GM12873 (cell line): ENCODE results near the gene PDE2A.
A peak's percentile ranks its signal among the peaks of the same experiment; 100 is the strongest.

Source experiments
- TF ChIP-seq, protein P1 (sequence below): IDR thresholded peaks from 2 replicates; pipeline ENCODE4 v1.5.1; 2012; ENCODE audit warnings: low read depth, mild to moderate bottlenecking, moderate library complexity, low read length, control low read depth; ENCODE audit not compliant: insufficient read depth; ENCODE audit errors: missing control alignments

PDE2A gene

DNA sequence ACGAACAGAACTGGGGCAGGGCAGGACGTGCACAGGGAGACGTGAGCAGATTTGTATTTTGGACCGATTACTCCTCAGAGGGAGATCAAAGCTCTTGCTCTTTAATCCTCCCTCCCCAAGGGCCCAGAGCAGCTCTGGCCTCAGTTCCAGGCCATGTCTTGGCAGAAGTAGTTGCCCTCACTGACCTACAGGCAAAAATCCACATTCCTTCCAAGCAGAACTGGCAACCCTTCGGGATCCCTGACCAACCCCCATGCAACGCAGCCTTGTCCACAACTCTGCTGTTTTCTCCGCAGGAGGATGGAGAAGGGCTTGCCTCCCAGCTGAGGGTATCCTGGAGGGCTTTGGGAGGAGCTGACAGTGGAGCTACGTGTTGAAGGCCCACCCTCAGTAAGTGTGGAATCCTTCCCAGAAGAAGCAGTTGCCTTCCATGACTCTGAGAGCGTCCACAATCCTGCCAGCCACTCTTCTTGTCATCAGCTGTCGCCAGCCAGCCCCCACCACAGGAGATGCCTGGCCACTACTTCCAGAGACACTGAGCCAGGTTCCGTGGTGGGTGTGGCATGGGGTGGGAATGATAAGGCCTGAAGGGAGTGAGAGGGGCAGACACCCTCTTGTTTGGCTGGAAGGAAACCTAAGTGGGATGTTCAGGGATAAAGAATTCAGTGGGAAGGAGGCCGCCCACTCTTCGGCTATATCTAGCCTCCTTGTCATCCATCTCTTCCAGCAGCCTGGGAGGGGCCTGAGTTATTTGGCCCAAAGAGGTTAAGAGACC lies 68.1 kb downstream of the PDE2A start:
- TF ChIP-seq, protein P1, sequence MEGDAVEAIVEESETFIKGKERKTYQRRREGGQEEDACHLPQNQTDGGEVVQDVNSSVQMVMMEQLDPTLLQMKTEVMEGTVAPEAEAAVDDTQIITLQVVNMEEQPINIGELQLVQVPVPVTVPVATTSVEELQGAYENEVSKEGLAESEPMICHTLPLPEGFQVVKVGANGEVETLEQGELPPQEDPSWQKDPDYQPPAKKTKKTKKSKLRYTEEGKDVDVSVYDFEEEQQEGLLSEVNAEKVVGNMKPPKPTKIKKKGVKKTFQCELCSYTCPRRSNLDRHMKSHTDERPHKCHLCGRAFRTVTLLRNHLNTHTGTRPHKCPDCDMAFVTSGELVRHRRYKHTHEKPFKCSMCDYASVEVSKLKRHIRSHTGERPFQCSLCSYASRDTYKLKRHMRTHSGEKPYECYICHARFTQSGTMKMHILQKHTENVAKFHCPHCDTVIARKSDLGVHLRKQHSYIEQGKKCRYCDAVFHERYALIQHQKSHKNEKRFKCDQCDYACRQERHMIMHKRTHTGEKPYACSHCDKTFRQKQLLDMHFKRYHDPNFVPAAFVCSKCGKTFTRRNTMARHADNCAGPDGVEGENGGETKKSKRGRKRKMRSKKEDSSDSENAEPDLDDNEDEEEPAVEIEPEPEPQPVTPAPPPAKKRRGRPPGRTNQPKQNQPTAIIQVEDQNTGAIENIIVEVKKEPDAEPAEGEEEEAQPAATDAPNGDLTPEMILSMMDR: no peak

DNA sequence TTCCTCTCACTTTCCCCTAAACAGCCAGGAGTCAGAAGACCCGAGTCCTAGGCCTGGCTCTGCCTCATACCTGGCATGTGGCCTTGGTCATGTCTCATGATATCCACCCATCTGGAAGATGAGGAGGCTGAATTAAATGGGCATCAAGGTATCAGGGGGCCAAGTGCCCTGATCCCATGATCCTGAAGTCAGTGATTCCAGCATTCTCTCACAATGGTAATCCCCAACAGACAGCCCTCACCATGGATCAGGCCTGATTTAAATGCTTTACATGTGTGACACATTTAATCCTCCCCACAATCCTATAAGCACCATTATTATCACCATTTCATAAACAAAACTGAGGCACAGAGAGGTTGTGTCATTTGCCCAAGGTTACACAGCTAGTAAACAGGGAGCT lies 70.0 kb downstream of the PDE2A start:
- TF ChIP-seq, protein P1: no peak

DNA sequence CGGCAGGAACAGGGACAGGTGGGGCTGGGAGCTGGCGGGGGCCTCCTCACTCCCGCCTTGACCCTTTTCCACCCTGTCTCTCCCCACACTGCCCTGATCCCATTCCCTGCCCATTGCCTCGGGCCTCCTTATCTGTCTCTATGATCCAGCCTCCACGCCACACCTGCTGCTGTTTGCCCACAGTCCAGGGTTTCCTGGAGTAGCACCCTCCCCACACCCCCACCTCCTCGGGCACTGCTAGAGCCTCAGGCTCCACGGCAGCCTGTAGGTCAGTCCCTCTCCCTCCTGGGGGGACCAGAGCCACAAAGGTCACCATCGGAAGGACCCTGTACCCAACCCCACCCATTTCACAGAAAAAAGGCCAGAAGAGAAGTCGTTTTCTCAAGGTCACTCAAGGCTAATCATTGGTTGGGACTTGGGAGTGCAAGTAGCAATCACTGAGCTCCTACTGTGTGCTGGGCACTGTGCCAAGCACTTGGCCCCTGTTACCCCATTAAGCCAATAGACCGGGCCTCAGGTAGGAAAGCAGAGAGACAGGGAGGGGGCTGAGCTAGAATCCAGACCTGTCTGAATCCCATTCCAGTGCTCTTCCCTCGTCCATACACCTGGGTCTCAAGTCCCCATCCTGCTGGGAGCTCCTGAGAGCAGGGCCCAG lies 71.8 kb downstream of the PDE2A start:
- TF ChIP-seq, protein P1: no peak

DNA sequence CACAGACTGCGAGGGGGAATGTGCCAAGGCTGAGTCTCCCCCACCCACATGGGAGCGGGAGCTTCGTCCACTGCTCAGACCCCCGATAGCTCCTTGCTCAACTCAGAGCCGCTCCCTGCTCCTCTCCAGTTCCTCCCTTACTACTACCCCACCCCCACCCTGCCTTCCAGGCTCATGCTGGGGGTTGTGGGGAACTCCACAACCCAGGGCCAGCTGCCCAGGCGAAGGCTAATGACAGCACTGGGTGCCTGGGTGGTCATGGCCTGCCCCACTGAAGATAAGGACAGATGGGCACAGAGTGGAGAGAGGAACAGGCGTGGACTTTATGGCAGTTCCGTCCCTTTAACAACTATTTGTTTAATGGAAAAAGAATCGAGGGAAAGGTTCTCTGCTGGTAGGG lies 73.7 kb downstream of the PDE2A start:
- TF ChIP-seq, protein P1: no peak

DNA sequence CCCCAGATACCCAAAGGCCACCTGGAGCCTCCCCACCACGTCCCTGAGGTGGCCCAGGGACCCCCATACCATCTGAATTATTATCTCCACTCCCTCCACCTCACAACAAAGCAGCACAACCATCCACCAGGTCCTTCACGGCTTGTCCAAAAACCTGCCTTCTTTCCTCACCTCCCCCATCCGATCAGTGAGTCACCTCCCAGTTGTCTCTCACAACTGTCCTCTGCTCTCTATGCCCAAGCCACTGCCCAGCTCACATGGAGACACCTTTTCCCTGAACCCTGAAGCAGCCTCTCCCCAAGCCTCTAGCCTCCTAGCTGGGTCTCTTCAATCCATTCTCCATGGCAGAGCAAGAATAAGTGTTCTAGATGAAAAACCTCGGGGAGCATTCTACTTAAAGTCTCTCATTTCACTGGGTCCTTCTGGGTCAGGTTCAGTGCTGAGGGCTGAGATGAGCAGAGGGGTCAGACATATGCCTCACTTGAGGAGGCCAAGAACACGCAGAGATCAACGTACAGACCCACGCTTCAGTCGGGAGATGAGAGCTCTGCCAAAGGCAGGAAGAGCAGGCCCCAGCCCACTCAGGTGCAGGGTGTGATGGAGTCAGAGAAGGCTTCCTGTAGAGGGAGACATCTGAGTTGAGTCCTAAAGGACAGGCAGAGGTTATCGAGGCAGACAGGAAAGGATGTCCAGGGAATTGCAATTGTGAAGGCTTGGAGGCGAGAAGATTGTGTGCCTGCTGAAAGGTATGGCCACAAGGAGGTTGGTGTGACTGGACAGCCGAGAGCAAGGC lies 74.7 kb downstream of the PDE2A start:
- TF ChIP-seq, protein P1: no peak

DNA sequence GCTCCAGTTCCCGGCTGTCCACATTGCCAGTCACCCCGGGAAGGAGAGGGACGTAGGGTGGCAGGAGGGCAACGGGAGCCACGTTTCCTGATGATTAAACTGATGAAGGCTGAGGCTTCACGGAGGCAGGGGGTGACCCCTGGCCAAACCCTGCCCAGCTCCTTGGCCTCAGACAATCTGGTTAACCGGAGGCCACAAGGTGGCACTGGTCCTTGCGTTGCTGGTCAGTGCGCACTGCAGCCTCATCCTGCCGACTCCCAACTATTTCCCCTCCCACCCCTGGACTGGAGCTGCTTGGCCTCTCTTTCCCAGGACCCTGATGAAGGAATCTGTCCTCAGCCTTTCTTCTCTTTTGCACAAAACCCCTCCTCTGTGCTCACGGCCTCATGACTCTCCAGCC lies 75.3 kb downstream of the PDE2A start:
- TF ChIP-seq, protein P1: peak; percentile 25

DNA sequence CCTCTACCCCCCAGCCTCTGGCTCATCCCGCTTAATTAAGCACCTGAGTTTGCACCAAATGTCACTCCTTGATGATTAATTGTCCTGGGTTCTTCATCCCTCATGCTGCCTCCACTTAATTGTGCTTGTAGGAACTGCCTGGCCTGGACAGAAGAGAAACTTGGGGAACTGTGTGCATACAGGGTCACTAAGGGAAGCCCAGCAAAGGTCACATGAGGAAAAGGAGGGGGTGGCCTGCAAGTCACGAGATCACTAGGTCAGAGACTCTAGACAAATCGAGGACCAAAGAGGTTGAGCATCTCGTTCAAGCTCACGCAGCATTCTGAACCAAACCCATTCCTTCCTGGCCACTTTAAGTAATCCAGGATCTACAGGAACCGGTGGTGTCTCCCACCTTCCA lies 75.8 kb downstream of the PDE2A start:
- TF ChIP-seq, protein P1: no peak
